HepG2 (cell line): ENCODE results near the gene OAS2. TPM values are rescaled to one million over a fixed set of nuclear protein-coding genes. Genes with fewer than 3 reads are reported as not detected.

Source experiments
- ATAC-seq: fragments of 200-7000 bp; cut with Tn5 transposase; 3 replicates; pipeline ENCODE4 v1.9.1; 2020; ENCODE audit warnings: mild to moderate bottlenecking, moderate library complexity
- BruUV-seq: library from RNA; stranded (reverse); fragments of 400-500 nt; replicated peaks from 2 replicates; lab custom pipeline; 2021; lab: Mats Ljungman, UMichigan
- CTCF ChIA-PET: fragments of 300-600 bp; formaldehyde crosslinking; extraction: SDS; loops from one replicate; lab custom pipeline; 2021; ENCODE audit warnings: low total read pairs, inconsistent platforms, low intra/inter-chr PET ratio; lab: Yijun Ruan, JAX
- POLR2A ChIA-PET: fragments of 350-600 bp; sonication (Branson Sonifier 250); formaldehyde crosslinking; loops from one replicate; lab custom pipeline; 2020; ENCODE audit warnings: antibody characterized with exemption, inconsistent platforms; lab: Yijun Ruan, JAX
- DNase-seq: peaks from one replicate; pipeline ENCODE4 v3.0.0-alpha.2; 2015; ENCODE audit warnings: low spot score
- FAIRE-seq: peaks from 3 replicates; lab custom pipeline; 2011; peaks lifted over from hg19 to GRCh38; lab: Jason Lieb, UNC
- H2AFZ ChIP-seq: one replicate; pipeline ENCODE4 v1.6.1; 2011; ENCODE audit warnings: low read length, inconsistent platforms
- H3K27ac ChIP-seq: fragments of 300-600 bp; 3 replicates; pipeline ENCODE4 v1.8.0; 2011; ENCODE audit warnings: mixed run types, mild to moderate bottlenecking, mixed read lengths, low read length, inconsistent platforms; ENCODE audit not compliant: insufficient read depth; ENCODE audit errors: extremely low read length
- H3K27me3 ChIP-seq, 2 experiments: fragments of 200-600 bp in 1 of 2; 2 replicates in 1 of 2; 3 replicates in 1 of 2; pipeline versions ENCODE4 v1.6.0 to v1.8.0; 2011; ENCODE audit warnings: low read length in 2 of 2, mild to moderate bottlenecking in 2 of 2, moderate library complexity in 2 of 2, inconsistent platforms in 1 of 2; ENCODE audit not compliant: insufficient read depth in 2 of 2, control insufficient read depth in 1 of 2
- H3K36me3 ChIP-seq, 2 experiments: fragments of 200-600 bp in 1 of 2; replicated peaks in 1 of 2; 2 replicates in 1 of 2; 3 replicates in 1 of 2; pipeline versions ENCODE4 v1.5.1 to v1.8.0; 2011; ENCODE audit warnings: low read length in 2 of 2, inconsistent platforms in 1 of 2; ENCODE audit not compliant: insufficient read depth in 2 of 2, control insufficient read depth in 1 of 2
- H3K4me1 ChIP-seq: 2 replicates; pipeline ENCODE4 v1.5.1; 2012; ENCODE audit warnings: low read length, inconsistent platforms; ENCODE audit not compliant: insufficient read depth
- H3K4me2 ChIP-seq: 2 replicates; pipeline ENCODE4 v1.6.0; 2011; ENCODE audit warnings: low read depth, low read length, inconsistent platforms
- H3K4me3 ChIP-seq, 3 experiments: fragments of 200-600 bp in 1 of 3; sonication (generic), shearing (Covaris generic) in 1 of 3; replicated peaks in 1 of 3; 2 replicates each; pipeline ENCODE4 v1.5.1; 2011 to 2016; ENCODE audit warnings: low read length in 3 of 3, inconsistent platforms in 2 of 3, low read depth in 2 of 3, mild to moderate bottlenecking in 2 of 3, control low read depth in 1 of 3, mixed read lengths in 1 of 3; ENCODE audit not compliant: insufficient read depth in 1 of 3
- H3K79me2 ChIP-seq: one replicate; pipeline ENCODE4 v1.6.1; 2011; ENCODE audit warnings: low read length, inconsistent platforms; ENCODE audit not compliant: insufficient read depth
- H3K9ac ChIP-seq: 2 replicates; pipeline ENCODE4 v1.6.0; 2011; ENCODE audit warnings: mild to moderate bottlenecking, low read depth, low read length, inconsistent platforms; ENCODE audit not compliant: insufficient read depth
- H3K9me3 ChIP-seq: 2 replicates; pipeline ENCODE4 v1.5.1; 2012; ENCODE audit warnings: mild to moderate bottlenecking, low read length
- H4K20me1 ChIP-seq: 2 replicates; pipeline ENCODE4 v1.6.0; 2011; ENCODE audit warnings: inconsistent platforms, mild to moderate bottlenecking, low read length, moderate library complexity; ENCODE audit not compliant: insufficient read depth
- ARNTL ChIP-seq: sonication (generic); formaldehyde crosslinking; IDR thresholded peaks from 2 replicates; pipeline ENCODE4 v1.4.0; 2020; ENCODE audit warnings: mild to moderate bottlenecking, missing genetic modification reagents
- CBX1 ChIP-seq: IDR thresholded peaks from one replicate; pipeline ENCODE4 v1.6.1; 2016; ENCODE audit warnings: antibody characterized with exemption, low read depth
- DNMT3B ChIP-seq: conservative IDR thresholded peaks from 2 replicates; pipeline ENCODE4 v1.6.1; 2016; ENCODE audit warnings: missing biosample characterization, control low read depth
- ERF ChIP-seq: IDR thresholded peaks from 2 replicates; pipeline ENCODE4 v1.6.1; 2018; ENCODE audit warnings: missing biosample characterization, missing genetic modification reagents
- HDAC6 ChIP-seq: fragments of 200-600 bp; sonication (generic); IDR thresholded peaks from 2 replicates; pipeline ENCODE4 v1.7.0; 2017; ENCODE audit warnings: mild to moderate bottlenecking, antibody characterized with exemption, low read length, low read depth
- KDM1A ChIP-seq: IDR thresholded peaks from 2 replicates; pipeline ENCODE4 v1.6.1; 2016; ENCODE audit warnings: missing compliant biosample characterization
- MEIS1 ChIP-seq: sonication (generic); formaldehyde crosslinking; IDR thresholded peaks from 2 replicates; pipeline ENCODE4 v1.9.0; 2021; ENCODE audit warnings: mild to moderate bottlenecking, missing genetic modification reagents, moderate library complexity, borderline replicate concordance
- MLXIP ChIP-seq: sonication (generic); formaldehyde crosslinking; IDR thresholded peaks from 2 replicates; pipeline ENCODE4 v1.9.0; 2021; ENCODE audit warnings: missing genetic modification reagents, borderline replicate concordance
- MXD1 ChIP-seq: sonication (generic); formaldehyde crosslinking; IDR thresholded peaks from 2 replicates; pipeline ENCODE4 v1.4.0; 2020; ENCODE audit warnings: mild to moderate bottlenecking, missing genetic modification reagents
- RCOR2 ChIP-seq: IDR thresholded peaks from 2 replicates; pipeline ENCODE4 v1.6.1; 2016; ENCODE audit warnings: missing biosample characterization, missing genetic modification reagents
- RNF219 ChIP-seq: sonication (generic); formaldehyde crosslinking; IDR thresholded peaks from 2 replicates; pipeline ENCODE4 v1.5.0; 2020; ENCODE audit warnings: mild to moderate bottlenecking, missing genetic modification reagents
- SCMH1 ChIP-seq: sonication (generic); formaldehyde crosslinking; IDR thresholded peaks from 2 replicates; pipeline ENCODE4 v1.9.0; 2021; ENCODE audit warnings: missing genetic modification reagents, mild to moderate bottlenecking, borderline replicate concordance
- SUZ12 ChIP-seq: fragments of 150-350 bp; IDR thresholded peaks from 2 replicates; pipeline ENCODE4 v1.6.1; 2014; ENCODE audit warnings: low read depth, low read length
- TGIF2 ChIP-seq: IDR thresholded peaks from 2 replicates; pipeline ENCODE4 v1.6.1; 2016; ENCODE audit warnings: control low read depth, missing compliant biosample characterization
- ZFP1 ChIP-seq: IDR thresholded peaks from 2 replicates; pipeline ENCODE4 v1.6.1; 2016
- ZNF235 ChIP-seq: sonication (generic); formaldehyde crosslinking; IDR thresholded peaks from 2 replicates; pipeline ENCODE4 v1.8.1; 2023; ENCODE audit warnings: mild to moderate bottlenecking, missing genetic modification reagents, borderline replicate concordance
- ZNF451 ChIP-seq: sonication (generic); formaldehyde crosslinking; IDR thresholded peaks from 2 replicates; pipeline ENCODE4 v1.5.0; 2020; ENCODE audit warnings: mild to moderate bottlenecking, missing genetic modification reagents
- ZNF564 ChIP-seq: sonication (generic); formaldehyde crosslinking; IDR thresholded peaks from 2 replicates; pipeline ENCODE4 v1.8.1; 2023; ENCODE audit warnings: mild to moderate bottlenecking, missing genetic modification reagents
- ZNF761 ChIP-seq: sonication (generic); formaldehyde crosslinking; conservative IDR thresholded peaks from 2 replicates; pipeline ENCODE4 v1.4.0; 2020; ENCODE audit warnings: mild to moderate bottlenecking, missing genetic modification reagents
- WGBS: methylation state at CpG from one replicate; pipeline ENCODE4 v1.1.6; 2017; ENCODE audit warnings: low lambda C conversion rate; 5-methylcytosine and 5-hydroxymethylcytosine counted together
- in situ Hi-C: cut with HindIII; loops from 2 replicates; pipeline ENCODE4 v1.10.0; 2017; ENCODE audit warnings: low pct_unique_long_range_greater_than_20kb; ENCODE audit not compliant: extremely low pct_ligation_motif_present
- intact Hi-C: fragments of 100-400 bp; cut with micrococcal nuclease; formaldehyde crosslinking; loops from one replicate; pipeline ENCODE4 v1.10.0; 2022; ENCODE audit not compliant: unreplicated experiment
- polyA plus RNA-seq, 8 experiments: library from polyadenylated mRNA; depleted of rRNA in 3 of 8; stranded (reverse) in 7 of 8; unstranded in 1 of 8; fragments of >200 nt; fragmentation: Illumina TruSeq in 4 of 8; extraction: Trizol in 4 of 8; gene quantifications; 2 replicates each; pipeline versions ENCODE4 v1.2.1 to v1.2.3, GENCODE V29; 2011 to 2016; ENCODE audit warnings: low read depth in 4 of 8, missing spikeins in 1 of 8, mixed read lengths in 1 of 8; ENCODE audit not compliant: insufficient read depth in 1 of 8
- total RNA-seq, 5 experiments: library from RNA; depleted of rRNA; stranded (reverse); fragments of >200 nt; fragmentation: Illumina TruSeq; extraction: Trizol; gene quantifications; 2 replicates each; pipeline ENCODE4 v1.2.3, GENCODE V29; 2016; ENCODE audit warnings: low read depth in 1 of 5

Gene OAS2
- total and polyA plus RNA-seq, 2 of the 13 experiments (the other 11 are each of a cell fraction or from before 2014, with no cell fraction given), result 0.05 to 0.24 TPM

DNA sequence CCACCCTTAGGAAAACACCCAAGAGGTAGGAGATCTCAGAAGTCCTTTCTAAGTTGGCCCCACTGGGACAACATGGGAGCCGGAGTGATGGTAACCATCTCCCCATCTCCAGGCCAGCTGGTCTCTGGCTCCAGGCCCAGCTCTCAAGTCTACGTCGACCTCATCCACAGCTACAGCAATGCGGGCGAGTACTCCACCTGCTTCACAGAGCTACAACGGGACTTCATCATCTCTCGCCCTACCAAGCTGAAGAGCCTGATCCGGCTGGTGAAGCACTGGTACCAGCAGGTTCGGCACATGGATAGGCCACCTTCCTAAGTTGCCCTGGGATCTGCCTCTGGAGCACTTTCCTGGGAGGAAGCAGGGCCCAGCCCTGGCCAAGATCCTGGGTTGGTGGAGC is 11.0 kb upstream of the OAS2 start:
- H3K27ac ChIP-seq, result no peak overlapping the region
- CTCF ChIA-PET, result no interaction called here

GRCh38 chr12:112967858-112968257 is 10.5 kb upstream of the OAS2 start:
- no peaks in the 10 kb centered on the region for H3K79me2 ChIP-seq
- H3K9me3 ChIP-seq, result no peaks in the 10 kb centered on the region
- peaks cover 2 to 7% of the 10 kb centered on the region in 2 experiments; a peak in 3 of 5 replicates for H3K36me3 ChIP-seq
- no peak overlapping the region for H3K9ac ChIP-seq
- in situ Hi-C loops, result no loop called here
- no peak overlapping the region for H3K4me2 ChIP-seq
- no TSS peak for BruUV-seq
- TF ChIP-seq ZFP1 (no peak), ZNF564 (CRISPR knock-in tag) (no peak), SCMH1 (CRISPR knock-in tag) (no peak), RCOR2 (CRISPR knock-in tag) (no peak), RNF219 (no peak), MEIS1 (CRISPR knock-in tag) (no peak), ERF (CRISPR knock-in tag) (no peak), MLXIP (no peak), CBX1 (no peak), ARNTL (CRISPR knock-in tag) (no peak), ZNF761 (CRISPR knock-in tag) (no peak)
- peaks cover 6% of the 10 kb centered on the region; the same call in 1 of the 2 replicates for H3K4me1 ChIP-seq
- ATAC-seq (no peak), DNase-seq (no peak), FAIRE-seq (no peak)
- no peak overlapping the region for H3K4me3 ChIP-seq
- ChIA-PET CTCF (no interaction called here), POLR2A (no interaction called here)
- H3K27me3 ChIP-seq, result no peaks in the 10 kb centered on the region
- no peak overlapping the region for H3K27ac ChIP-seq
- no peak overlapping the region for H2AFZ ChIP-seq
- intact Hi-C loops, result no loop called here
- H4K20me1 ChIP-seq, result no peaks in the 10 kb centered on the region
- WGBS, result 85% methylated on average over 7 of the region's 7 CpGs

More for the DNA sequence above, 11.0 kb upstream of the OAS2 start:
- FAIRE-seq, result no peak
- TF ChIP-seq DNMT3B, result no peak
- no peak for TF ChIP-seq MXD1 (CRISPR knock-in tag)
- TF ChIP-seq ZNF235, result no peak
- TF ChIP-seq ZNF451 (CRISPR knock-in tag), result no peak
- TF ChIP-seq SUZ12, result no peak
- no peak for TF ChIP-seq TGIF2 (CRISPR knock-in tag)
- TF ChIP-seq KDM1A (CRISPR knock-in tag), result no peak
- TF ChIP-seq HDAC6, result no peak
- TF ChIP-seq, all 625 proteins: peak for 0
- ATAC-seq (no peak), DNase-seq (no peak)
- BruUV-seq, result no TSS peak
- Histone ChIP-seq H2AFZ (no peak overlapping the region), H3K4me3 (no peak overlapping the region), H3K79me2 (no peaks in the 10 kb centered on the region), H3K36me3 (peaks cover 6 to 12% of the 10 kb centered on the region in 2 experiments; a peak in 4 of 5 replicates), H3K9me3 (no peaks in the 10 kb centered on the region), H3K4me1 (peaks cover 6% of the 10 kb centered on the region; the same call in 1 of the 2 replicates), H3K9ac (no peak overlapping the region), H3K4me2 (no peak overlapping the region), H3K27me3 (no peaks in the 10 kb centered on the region), H4K20me1 (no peaks in the 10 kb centered on the region)
- POLR2A ChIA-PET, result no interaction called here
- intact Hi-C loops, result no loop called here
- in situ Hi-C loops, result no loop called here
- WGBS, result no CpG with 5 or more reads among the region's 9 CpGs
